Activated CD4-positive, alpha-beta T cell treated with anti-CD3 and anti-CD28 coated beads, Interleukin-2, Interleukin-6, amounts not matched to agents 100 ng/mL and 50 ng/mL, durations not matched to agents 16 hours and 8 hours (primary cell): Measurements from ENCODE around the gene ZDHHC7.

Experiments used
- DNase-seq: peaks from one replicate; pipeline ENCODE4 v3.0.0-alpha.2; 2020

Gene ZDHHC7

DNA sequence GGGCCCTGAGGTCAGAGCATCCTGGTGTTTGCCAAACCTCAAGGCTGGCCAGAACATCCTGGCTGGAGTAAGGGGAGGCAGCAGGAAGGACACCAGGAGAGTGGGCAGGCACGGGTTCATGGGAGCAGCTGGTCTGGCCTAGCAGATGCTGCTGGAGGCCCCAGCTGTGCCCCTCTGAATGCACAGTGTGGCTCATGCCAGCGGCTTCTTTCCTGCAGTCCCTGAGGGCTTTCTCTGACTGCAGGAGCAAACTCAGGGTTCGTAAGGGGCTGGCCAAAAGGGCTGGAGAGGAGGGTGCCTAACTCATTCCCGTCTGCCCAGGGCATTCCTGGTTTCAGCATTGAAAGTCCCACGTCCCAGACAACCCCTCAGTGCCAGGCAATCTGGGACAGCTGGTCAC is 78.7 kb downstream of the ZDHHC7 start:
- DNase-seq: no peak

GRCh38 chr16:84931506-84931905 is 79.8 kb downstream of the ZDHHC7 start:
- DNase-seq: no peak

- DNase-seq: no peak
Observed at GRCh38 chr16:84931107-84931494, 80.2 kb downstream of the ZDHHC7 start.

- no peak for DNase-seq
Observed at GRCh38 chr16:84930298-84931106, 80.8 kb downstream of the ZDHHC7 start.

DNA sequence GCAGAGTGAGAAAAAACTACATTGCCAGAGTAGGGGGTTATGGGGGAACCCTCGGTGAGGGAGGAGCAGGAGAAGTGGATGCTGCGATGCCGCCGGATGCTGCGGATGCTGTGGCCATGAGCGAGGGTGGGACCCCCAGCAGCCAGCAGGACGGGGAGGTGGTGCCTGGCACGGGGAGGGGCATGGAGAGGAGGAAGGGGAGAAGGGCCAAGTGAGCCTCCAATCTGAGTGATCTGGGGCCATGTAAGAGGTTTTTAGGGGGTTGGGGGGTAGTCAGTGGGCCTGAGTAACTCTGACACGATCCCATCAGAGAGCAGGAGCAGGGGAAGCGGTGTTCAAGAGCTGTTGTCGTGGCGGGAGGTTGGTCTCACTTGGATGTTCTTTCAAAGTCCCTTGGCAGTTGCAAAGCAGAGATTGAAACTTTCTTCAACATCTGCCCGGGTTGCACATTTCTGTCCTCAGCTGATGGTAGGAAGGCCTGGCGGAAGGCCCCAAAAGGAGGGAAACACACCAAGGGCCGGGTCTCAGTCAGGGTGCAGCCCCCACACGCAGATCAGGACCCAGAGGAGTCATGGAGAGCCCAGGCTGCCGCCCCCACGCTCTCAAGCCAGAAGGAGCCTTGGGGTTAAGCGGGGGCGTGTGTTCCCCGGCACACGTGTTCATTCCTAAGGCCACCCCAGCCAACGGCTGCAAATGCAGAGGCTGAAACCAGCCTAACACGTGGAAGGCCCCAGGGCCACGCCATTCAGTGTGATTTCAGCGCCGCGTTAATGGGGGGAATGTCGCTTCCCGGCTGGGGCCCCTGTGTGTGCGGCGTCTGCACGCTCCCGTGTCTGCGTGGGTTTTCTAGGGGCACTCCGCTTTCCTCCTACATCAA is 81.7 kb downstream of the ZDHHC7 start:
- no peak for DNase-seq

DNA sequence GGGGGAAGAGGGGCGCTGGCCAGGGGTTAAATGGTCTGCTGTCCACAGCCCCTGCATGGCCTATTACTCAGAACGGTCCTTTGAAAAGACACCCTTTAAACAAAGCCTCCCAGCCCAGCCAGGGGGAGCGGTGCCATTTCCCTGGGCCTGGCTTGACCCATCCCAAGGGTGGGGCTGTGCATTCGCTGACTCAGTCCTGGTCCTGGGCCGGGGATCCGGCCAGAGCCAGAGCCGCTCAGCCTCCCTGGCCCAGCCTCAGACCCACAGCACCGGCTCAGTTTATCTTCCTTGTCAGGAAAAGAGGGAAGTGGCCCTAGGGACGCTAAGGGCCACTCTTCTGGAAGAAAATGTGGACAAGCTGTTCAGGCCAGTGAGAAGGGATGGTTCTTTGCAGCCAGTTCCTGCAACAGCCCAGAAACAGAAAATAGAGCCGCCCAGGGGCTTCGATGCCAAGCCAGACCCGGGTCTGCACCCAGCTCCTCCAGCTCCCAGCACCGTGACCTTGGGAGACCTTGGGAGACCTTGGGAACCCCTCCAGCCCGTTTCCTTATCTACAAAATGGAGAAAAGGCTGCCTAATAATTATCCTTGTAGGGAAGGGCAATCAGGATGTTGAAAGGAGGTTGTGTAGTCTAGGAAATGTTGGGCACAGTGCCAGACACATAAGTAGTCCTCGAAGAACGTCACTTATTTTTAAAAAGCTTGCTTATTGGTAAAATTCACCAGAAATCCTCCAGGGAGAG is 82.5 kb downstream of the ZDHHC7 start:
- DNase-seq: no peak

DNA sequence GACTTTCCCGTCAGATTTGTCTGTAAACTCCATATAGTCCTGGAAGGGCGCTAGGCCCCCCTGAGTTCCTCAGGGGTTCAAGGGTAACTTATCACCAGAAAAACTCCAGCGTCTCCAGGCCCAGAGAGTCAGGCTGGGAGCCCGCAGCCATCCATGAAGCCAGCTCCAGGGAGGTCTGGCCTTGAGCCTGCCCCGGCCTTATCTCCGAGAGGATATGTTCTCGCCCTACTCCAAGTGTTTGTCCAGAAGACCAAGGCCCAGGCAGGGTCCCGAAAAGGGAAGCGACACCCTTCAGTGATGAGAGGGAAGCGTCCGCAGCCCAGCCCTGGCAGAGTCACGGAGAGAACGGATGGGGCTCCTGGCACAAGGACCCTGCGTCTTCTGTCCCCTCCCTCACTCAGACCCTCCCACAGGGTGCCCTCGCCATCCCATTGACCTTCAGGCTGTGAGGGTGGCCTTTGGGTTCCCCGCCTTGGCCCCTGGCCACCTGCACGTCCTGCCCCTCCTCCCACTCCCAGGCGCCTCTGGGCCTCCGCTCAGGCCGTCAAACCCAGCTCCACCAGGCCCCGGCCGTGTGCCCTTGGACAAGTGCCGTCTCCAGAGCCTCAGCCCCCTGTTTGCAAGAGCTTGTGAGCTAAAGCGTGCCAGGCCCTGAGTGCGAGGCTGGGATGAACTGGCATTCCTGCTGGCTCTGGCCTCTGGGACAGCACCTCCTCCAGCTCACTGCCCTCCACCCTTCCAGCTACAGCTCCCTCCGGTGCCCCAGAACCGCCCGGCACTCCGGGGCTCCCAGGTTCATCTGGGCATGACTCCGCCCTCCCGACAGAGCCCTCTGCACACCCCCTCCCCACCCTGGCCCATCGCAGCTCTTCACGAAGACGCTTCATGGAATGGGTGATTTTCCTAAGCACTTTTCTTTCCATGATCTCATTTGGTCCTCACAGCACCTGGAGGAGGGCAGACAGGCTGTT is 83.4 kb downstream of the ZDHHC7 start:
- DNase-seq: no peak

DNA sequence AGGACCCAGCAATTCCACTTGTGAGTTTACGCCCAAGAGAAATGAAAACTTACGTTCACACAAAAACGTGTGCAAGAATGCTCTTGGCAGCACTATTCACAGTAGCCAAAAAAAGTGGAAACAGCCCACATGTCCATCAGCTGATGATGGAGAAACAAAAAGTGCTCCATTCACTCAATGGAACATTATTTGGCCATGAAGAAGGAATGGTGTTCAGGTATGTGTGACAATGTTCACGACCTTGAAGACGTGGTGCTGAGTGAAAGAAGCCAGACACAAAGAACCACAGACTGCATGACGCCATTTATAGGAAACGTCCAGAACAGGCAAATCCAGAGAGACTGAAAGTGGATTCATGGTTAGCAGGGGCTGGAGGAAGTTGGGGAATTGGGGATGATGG is 84.9 kb downstream of the ZDHHC7 start:
- DNase-seq: no peak

DNA sequence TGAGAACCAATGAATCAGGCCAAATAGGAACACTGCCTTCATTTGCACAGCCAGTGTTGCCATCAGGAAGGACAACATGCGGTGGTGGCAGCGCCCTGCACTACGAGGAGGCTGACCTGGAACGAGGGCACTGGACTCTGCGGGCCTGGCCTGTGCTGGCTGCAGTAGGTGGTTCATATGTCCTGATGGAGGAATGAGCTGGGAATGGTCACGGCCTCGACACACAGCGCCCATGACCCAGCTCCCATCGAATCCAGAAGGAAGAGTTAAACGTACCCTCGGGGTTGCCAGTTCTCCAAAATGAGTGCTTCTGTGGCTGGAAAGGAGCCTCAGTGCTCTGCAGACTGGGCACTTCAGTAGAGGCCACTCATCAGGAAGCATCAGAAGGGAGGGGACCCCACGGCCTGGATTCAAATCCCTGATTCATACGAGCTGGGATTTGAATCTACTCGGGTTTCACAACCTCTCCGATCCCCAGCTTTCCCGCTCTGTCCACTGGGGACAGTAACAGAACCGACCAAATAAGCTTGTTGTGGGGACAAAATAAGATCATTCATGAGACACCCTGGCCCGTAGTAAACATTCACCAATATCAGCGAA is 85.5 kb downstream of the ZDHHC7 start:
- no peak for DNase-seq

- DNase-seq: peak; percentile 77
Observed at GRCh38 chr16:84925092-84925772, 86.1 kb downstream of the ZDHHC7 start.

GRCh38 chr16:84924331-84925091 is 86.8 kb downstream of the ZDHHC7 start:
- DNase-seq: no peak
